Sigmoid colon (tissue), 3 donors: Measurements from ENCODE around the gene CLCN4.

Experiments used
- POLR2A ChIP-seq, 2 donors: fragments of 450-650 bp; IDR thresholded peaks; one replicate each; pipeline ENCODE4 v1.6.1; 2016; ENCODE audit warnings: antibody characterized with exemption in 2 of 2, mild to moderate bottlenecking in 2 of 2, moderate library complexity in 2 of 2
- TF ChIP-seq, protein P1 (sequence below), 4 experiments: fragments of 450-650 bp in 3 of 4; fragments of 200-600 bp in 1 of 4; IDR thresholded peaks; one replicate each; pipeline ENCODE4 v1.5.1; 2016 to 2019; ENCODE audit warnings: antibody characterized with exemption in 4 of 4, mild to moderate bottlenecking in 3 of 4, moderate library complexity in 2 of 4

- TF ChIP-seq POLR2A (IDR thresholded peaks at IDR 0.05) = no peak
- TF ChIP-seq, protein P1, sequence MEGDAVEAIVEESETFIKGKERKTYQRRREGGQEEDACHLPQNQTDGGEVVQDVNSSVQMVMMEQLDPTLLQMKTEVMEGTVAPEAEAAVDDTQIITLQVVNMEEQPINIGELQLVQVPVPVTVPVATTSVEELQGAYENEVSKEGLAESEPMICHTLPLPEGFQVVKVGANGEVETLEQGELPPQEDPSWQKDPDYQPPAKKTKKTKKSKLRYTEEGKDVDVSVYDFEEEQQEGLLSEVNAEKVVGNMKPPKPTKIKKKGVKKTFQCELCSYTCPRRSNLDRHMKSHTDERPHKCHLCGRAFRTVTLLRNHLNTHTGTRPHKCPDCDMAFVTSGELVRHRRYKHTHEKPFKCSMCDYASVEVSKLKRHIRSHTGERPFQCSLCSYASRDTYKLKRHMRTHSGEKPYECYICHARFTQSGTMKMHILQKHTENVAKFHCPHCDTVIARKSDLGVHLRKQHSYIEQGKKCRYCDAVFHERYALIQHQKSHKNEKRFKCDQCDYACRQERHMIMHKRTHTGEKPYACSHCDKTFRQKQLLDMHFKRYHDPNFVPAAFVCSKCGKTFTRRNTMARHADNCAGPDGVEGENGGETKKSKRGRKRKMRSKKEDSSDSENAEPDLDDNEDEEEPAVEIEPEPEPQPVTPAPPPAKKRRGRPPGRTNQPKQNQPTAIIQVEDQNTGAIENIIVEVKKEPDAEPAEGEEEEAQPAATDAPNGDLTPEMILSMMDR (IDR thresholded peaks at IDR 0.05) = no peak
These were observed 48.5 kb upstream of the CLCN4 start for GRCh38 chrX:10108288-10108687.
